ENCODE data around the gene RNF186.
"Not testable (repeated sequence)": the region's sequence is repeated elsewhere in the genome, so short reads cannot be mapped to it uniquely, and the experiment has no call there.

Gene RNF186, protein sequence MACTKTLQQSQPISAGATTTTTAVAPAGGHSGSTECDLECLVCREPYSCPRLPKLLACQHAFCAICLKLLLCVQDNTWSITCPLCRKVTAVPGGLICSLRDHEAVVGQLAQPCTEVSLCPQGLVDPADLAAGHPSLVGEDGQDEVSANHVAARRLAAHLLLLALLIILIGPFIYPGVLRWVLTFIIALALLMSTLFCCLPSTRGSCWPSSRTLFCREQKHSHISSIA

DNA sequence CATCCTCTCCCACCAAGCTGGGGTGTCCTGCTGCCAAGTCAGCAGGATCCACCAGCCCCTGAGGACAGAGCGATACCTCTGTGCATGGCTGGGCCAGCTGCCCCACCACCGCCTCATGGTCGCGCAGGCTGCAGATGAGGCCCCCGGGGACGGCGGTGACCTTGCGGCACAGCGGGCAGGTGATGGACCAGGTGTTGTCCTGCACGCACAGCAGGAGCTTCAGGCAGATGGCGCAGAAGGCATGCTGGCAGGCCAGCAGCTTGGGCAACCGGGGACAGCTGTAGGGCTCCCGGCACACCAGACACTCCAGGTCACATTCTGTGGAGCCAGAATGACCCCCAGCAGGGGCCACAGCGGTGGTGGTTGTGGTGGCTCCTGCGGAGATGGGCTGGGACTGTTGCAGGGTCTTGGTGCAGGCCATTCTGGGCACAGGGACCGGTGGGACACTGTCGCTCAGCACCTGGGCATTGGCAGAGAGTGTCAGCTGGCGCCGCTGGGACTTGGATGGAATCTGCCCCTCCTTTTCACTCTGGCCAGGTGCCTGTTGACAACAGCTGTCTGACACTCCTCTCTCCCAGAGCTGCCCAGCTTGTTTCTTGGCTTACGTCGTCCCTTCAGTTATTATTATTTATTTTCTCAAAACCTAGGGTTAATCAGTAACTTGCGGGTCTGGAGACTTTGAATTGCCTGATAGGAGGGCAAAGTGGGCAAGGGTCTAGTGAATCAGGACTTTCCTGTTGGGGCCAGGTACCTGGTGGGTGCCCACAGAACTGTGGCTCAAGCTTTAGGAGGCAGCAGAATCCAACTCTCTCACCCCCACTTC, at the start of gene RNF186:
TSS of gene RNF186 (minus strand) at position 603 of the 823 bp plus-strand sequence. CDS start at position 421, 182 bp downstream.
- no peak for DNase-seq

DNA sequence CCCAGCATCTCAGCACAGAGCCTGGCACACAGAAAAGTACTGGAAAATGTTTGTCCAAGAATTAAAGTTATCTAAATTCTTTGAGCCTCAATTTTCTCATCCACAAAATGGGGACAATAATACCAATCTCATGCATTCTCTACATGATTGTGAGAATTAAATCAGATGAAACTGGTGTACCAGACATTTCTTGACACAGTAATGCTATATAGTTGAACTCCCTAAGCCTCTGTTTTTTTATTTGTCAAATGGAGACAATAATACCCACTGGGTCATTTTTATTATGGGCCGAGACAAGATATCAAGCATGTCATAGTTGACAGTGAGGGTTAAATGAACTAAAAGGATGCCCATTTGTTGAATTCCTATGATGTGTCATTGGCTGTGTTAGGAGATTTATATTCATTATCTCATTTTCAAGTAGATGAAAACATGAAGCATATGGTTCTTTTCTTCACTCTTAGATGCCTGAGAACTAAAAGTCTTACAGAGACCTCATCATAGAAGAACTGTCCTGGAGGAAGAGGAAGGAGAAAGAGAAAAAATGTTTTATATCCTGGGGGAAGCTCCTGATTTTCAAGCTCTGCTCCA, 49.6 kb upstream of the RNF186 start:
- DNase-seq, result no peak

DNA sequence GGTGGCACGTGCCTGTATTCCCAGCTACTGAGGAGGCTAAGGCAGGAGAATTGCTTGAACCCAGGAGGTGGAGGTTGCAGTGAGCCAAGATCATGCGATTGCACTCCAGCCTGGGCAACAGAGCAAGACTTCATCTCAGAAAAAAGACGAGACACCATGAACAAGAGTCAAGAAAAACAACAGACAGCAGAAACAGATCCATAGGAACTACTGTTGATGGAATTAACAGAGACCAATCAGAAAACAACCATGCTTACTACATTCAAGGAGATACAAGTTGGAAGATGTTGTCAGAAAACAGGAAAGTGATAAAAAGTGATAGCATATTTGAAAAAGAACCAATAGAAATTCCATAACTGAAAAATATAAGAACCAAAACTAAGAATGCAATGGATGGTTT, 47.9 kb upstream of the RNF186 start:
- no peak for DNase-seq

DNA sequence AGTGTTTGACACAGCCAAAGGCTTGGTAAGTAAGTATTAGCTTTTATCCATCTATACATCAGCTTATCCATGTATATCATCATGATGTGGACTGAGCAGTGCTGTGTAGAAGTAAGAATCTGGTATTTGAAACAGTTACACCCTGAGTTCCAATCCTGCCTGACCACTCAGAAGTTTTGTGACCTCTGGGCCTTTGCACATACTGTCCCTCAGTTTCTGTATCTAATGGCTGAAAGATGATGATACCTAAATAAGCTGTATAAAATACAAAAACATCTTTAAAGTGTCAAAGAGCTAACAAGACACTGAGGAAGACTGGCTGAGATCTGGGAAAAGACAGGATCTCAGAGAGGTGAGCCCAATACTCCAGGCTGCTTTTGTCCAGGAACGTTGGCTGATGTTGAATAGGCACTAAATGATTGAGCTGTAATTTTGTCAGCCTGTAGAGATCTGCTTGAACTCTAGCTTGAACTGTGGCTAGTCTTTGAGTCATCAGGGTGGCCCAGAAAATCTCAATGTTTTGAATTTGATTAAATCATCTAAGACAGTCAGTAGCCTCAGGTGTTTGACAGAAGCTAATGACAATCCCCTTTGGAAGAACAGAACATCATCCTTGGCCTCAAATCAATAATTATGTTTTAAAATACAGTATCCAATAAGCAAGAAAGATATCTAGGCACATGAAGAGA, 46.9 kb upstream of the RNF186 start:
- DNase-seq, result no peak

DNA sequence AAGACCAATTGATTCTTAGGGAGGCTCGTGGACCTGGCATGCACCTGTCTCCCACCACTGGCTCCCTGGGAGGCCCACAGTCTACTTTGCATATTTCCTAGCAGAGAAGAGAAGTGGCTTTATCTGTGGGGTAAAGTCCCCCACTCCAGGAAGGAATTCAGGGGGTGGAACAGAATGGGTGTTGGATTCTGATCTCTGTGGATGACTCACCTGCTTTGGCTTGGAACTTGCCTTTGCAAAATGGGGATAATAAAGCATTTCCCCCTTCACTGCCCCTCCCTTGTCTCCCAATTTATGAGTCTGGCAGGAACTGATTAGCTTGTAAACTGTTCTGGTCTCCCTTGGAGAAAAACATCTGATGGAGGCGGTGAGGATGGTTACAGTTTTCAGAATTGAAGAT, 46.0 kb upstream of the RNF186 start:
- DNase-seq, result no peak

DNA sequence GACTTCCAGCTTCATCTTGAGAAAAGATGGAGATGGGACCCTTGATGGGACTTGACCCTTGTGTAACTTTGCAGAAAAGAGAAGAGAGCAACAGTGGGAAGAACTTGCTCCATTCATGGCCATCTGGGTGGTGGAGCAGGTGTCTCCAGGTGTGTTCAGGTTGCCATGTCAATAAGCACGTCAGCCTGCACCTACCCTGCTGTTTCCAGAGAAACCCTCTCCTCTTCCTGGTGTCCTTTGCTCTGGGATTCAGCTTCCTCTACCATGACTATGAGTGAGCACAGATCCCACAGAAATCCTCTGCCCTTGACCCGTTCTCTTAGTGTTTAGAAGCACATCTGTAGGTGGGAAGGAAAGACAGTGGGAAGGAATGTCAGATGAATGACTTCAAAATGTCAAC, 45.3 kb upstream of the RNF186 start:
- no peak for DNase-seq

DNA sequence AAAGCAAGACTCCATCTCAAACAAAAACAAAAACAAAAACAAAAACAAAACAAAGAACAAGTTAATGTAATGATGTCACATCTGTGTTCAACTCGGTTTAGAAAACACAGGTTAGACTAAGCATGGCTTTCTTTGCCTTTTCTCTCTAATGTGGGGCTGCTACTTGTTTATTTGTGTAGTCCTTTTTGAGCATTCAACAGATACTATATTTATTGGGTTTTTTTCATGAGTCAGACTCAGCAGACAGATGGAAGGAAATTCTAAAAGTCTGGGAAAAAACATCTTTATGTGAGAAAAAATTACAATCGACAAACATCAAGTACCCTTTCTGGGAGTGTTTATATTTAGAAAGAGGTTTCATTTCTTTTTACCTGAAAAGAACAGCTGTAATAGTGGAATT, 44.8 kb upstream of the RNF186 start:
- no peak for DNase-seq

DNA sequence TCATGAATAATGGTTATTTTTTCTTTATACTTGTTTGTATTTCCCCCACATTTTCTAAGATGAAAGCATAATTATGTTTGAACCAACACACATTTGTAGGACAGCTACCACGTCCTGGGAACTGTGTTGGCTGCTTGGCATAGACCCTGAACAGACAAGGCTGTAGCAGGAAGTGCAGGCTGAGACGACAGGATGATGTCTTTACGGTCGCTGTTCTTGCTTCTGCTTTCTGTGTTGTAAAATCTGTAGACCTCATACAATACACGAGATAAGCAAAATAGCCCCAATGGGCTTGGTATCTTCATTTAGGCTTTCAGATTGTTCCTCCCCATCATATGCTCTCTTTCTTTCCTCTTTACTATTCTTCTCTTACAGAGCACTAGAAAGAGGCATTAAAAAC, 43.8 kb upstream of the RNF186 start:
- DNase-seq, result no peak

DNA sequence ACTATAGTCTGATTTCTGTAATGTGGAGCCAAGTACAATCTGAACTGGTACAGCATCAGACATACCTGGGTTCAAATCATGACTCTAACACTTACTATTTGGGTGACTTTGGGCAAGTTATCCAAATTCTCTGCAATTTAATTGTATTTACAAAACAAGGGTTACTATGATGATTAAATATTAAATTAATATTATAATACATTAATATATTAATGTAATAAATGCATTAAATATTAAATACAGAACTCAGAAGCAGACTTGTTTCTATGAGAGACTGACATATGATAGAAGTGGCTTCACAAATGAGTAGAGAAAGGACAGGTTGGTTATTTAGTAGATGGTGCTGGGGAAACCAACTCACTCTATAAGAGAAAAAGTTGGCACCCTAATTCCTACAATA, 39.8 kb upstream of the RNF186 start:
- DNase-seq, result no peak

DNA sequence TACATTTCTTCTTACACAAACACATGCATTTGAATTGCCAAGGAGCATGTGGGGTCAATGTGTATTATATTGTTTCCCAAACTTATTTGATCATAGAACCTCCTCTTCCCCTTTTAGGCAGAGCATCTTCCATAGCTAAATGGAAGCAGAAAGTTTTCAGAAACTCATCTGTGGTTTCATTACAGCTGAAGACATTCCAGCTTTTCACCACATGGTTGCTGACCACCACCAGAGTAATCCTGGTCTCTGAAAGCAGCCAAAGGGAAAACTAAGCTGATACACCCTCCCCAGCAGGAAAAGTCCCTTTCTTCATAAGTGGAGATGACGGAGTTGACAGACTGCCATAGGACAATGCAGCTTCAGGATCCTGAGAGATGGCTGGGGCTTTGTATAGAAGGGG, 37.0 kb upstream of the RNF186 start:
- no peak for DNase-seq

DNA sequence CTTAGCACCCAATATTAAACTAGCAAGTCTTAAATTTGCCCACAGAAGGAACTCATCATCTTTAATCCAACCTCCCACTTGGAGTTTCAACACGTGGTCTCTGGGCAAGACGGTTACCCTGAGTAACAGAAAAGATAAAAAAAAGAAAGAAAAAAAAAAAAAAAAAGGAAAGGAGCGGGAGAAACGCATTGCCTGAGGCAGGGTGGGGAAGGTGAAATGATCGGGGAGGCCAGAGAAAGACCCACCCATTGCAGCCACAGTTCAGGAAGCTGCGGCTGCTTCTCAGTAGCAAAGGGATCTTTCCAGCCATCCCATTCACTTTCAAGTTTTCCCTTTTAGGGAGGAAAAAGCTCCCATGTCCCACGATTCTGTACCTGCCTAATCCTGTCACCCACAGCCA, 35.1 kb upstream of the RNF186 start:
- no peak for DNase-seq

DNA sequence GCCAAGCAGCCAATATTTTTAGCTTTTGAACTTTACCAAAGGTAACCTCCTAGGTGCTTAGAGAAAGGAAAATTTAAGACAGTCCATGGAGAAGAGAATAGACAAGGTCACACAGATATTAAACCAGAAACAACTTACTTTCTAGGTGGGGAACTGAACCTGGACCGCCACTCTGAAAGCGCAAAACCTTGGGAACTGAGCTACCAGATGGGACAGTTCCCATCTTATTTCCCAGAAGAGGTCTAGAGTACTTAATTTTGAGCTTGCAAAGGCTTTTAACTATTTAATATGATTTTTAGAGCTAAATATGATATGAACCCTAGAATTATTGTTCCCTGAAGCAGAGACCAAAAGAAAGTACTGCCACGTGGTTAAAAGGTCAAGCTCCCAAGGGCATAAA, 34.2 kb upstream of the RNF186 start:
- not testable (repeated sequence) for DNase-seq

DNA sequence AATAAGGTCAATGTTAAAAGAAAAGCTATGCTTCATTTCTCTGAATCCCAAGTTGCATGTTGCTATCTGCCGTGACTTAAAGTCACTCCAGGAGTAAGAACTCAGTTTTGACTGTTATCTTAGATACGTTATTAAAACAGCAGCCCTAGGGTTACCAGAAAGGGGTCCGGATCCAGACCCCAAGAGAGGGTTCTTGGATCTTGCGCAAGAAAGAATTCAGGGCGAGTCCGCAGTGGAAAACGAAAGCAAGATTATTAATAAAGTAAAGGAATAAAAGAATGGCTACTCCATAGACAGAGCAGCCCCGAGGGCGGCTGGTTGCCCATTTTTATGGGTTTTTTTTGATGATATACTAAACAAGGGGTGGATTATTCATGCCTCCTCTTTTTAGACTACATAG, 32.3 kb upstream of the RNF186 start:
- DNase-seq, result not testable (repeated sequence)

DNA sequence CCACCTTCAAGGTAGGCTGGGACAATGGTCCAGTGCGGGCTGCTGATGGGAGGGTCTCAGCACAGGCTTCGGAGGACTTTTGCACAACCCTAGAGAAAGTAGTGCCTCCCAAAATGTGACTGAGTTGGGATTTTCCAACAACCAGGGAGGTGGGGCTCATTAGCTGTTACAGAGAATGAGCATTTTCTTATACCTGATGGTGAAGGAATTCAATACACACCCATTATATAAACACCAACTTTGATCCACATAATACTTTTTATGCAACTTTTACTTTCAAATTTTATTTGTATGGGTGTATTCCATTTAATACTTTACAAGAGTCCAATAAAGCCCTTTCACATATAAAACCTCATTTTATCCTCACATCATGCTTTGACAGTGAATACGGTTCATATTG, 31.3 kb upstream of the RNF186 start:
- DNase-seq, result no peak

DNA sequence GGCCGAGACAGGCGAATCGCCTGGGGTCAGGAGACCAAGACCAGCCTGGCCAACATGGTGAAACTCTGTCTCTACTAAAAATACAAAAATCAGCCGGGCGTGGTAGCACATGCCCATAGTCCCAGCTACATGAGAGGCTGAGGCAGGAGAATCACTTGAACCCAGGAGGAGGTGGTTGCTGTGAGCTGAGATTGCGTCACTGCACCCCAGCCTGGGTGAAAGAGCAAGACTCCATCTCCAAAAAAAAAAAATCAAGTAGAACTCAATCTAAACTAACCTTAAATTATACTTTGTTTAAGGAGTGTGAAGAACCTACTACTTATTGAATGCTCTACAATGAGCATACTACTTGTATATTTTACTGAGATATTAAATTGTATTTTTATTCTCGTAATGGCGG, 30.5 kb upstream of the RNF186 start:
- no peak for DNase-seq

DNA sequence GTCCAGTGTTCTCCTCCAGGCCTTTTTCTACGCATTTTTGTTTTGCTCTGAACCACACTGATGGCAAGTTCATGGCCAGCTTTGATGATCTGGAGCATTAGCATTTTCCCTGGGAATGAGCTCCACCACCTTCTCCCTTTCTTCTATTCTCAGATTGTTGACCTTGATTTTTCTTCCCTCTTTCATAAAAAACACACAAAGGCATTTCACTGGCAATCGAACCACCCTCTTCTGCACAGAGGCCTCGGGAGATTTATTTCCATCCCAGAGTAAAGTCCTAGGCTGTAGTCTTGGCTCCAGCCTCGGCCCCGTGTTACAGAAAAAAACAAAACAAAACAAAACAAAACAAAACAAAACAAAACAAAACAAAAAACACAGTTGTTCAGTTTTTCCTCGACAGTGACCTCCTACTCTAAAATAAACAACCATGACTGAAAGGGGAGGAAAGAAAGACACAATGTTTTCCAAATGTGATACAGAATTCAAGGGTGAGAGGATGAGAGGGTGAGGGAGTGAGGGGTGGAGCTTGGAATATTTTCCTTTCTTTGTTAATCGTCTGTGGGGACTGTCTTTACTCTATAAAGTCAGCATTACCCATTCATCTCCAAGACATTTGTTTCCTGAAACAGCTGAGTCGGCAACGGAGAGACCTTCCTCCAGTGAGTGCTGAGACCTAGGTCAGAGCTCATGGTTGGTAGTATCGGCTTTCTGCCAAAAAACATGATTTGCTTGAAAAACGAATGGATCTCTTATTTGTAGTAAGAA, 29.8 kb upstream of the RNF186 start:
- DNase-seq, result no peak

DNA sequence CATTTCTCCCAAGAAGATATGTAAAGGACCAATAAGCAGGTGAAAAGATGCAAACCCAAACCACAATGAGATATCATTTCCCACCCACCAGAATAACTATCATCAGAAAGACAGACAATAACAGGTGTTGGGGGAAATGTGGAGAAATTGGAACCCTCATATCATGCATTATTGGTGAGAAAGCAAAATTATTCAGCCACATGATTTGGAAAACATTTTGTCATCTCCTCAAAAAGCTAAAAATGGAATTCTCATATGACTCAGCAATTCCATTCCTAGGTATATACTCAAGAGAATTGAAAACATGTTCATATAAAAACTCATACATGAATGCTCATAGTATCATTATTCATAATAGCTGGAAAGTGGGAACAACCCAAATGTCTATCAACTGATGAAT, 25.1 kb upstream of the RNF186 start:
- DNase-seq, result no peak

DNA sequence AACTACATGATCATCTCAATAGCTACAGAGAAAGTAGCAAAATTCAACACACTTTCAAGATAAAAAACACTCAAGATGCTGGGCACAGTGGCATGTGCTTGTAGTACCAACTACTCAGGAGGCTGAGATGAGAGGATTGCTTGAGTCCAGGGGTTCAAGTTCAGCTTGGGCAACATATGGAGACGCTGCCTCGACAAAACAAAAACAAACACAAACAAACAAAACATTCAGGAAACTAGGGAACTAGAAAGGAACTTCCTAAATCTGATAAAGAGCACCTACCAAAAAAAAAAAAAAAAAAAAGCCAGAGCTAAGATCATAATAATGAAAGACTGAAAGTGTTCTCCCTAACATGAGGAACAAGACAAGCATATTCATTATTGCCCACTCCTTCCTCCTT, 22.8 kb upstream of the RNF186 start:
- DNase-seq, result no peak

DNA sequence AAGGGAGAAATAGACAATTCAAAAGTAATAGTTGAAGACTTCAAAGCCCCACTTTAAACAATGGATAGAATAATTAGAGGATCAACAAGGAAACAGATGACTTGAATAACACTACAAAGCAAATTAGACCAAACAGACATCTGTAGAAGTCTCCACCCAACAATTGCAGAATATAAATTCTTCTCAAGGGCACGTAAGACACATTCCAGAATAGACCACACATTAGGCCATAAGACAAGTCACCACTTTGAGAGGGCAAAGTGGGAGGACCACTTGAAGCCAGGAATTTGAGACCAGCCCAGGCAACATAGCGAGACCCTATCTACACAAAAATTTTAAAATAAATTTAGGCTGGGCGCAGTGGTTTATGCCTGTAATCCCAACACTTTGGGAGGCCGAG, 20.5 kb upstream of the RNF186 start:
- DNase-seq, result no peak

DNA sequence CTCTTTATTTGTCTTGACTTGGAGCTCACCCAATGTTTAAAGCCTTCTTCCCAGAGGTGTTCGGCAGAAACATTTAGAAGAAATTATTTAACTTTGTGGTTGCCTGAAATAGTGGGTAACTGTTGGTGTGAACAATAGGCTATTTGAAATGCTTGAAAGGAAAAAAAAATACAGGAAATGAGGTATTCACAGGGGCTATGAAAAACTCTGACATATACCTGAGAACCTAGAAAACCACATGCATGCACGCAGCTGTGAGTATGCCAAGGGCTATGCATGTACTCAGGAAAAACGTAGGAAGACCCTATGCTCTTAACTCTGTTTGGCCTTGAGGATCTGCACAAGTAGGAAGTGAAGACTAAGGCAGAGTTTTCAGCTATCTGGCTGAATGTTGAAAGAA, 16.4 kb upstream of the RNF186 start:
- DNase-seq, result peak; percentile 1

DNA sequence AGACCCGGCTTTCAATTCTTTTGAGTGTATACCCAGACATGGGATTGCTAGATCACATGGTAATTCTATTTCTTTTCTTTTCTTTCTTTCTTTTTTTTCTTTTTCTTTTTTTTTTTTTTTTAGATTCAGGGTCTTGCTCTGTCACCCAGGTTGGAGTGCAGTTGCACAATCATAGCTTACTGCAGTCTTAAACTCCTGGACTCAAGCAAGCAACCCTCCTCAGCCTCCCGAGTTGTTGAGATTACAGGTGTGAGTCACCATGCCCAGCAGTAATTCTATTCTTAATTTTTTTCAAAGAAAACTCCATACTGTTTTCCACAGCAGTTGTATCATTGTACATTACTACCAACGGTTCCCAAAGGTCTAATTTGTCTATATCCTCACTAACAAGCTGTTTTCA, 13.5 kb upstream of the RNF186 start:
- no peak for DNase-seq

DNA sequence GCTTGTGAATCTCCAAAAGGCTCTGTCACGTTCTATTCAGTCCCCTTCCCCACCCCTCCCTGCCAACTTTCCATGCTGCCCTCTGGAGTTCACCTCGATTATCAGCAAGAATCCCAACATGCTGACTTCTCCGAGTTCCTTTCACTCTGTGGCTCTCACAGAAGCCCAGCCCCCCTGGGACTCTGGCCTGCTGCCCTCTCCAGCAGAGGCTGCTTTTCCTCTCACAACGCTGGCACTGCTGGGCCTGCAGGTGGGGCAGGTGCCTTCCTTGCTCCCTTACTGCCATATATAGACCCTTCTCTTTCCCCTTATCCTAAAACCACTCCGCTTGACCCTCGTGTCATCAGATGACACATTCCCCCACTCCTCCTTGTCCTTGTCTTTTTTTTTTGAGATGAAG, 10.2 kb upstream of the RNF186 start:
- DNase-seq, result no peak

DNA sequence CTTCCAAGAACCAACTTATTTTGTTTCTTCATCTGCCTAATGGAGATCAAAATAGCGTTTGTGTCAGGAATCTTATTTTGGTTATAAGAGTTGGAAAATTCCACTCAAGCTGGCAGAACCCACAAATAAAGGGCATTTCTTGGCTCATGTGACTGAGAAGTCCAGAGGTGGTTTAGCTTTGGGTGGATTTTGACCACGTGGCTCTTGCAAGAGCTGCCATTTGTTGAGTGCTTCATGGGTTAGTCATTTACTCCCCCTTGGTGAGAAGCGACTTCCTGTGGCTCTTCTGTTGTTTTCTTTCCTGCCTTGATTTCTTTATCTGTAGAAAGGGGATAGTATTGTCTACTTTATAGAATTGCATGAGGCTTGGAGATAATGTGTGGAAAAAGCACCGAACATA, 9.5 kb upstream of the RNF186 start:
- no peak for DNase-seq

Data from activated CD8-positive, alpha-beta memory T cell treated with anti-CD3 and anti-CD28 coated beads for 24 hours (primary cell).